HFF-Myc (cell line): Measurements from ENCODE around the gene NFYA.

Experiments
- DNase-seq: peaks from one replicate; pipeline ENCODE4 v3.0.0-alpha.2; 2011; ENCODE audit warnings: low read depth; ENCODE audit errors: extremely low read depth
- H3K4me3 ChIP-seq: replicated peaks from 2 replicates; pipeline ENCODE4 v1.5.1; 2011; ENCODE audit warnings: low read depth, mild to moderate bottlenecking, control low read depth, low read length
- TF ChIP-seq, protein P1 (sequence below): IDR thresholded peaks from 2 replicates; pipeline ENCODE4 v1.5.1; 2012; ENCODE audit warnings: mild to moderate bottlenecking, low read depth, low read length, control low read depth; ENCODE audit errors: missing control alignments

NFYA gene

GRCh38 chr6:41045664-41046063, 27.1 kb upstream of the NFYA start:
- H3K4me3 ChIP-seq = no peak overlapping the region
- DNase-seq = no peak
- TF ChIP-seq, protein P1, sequence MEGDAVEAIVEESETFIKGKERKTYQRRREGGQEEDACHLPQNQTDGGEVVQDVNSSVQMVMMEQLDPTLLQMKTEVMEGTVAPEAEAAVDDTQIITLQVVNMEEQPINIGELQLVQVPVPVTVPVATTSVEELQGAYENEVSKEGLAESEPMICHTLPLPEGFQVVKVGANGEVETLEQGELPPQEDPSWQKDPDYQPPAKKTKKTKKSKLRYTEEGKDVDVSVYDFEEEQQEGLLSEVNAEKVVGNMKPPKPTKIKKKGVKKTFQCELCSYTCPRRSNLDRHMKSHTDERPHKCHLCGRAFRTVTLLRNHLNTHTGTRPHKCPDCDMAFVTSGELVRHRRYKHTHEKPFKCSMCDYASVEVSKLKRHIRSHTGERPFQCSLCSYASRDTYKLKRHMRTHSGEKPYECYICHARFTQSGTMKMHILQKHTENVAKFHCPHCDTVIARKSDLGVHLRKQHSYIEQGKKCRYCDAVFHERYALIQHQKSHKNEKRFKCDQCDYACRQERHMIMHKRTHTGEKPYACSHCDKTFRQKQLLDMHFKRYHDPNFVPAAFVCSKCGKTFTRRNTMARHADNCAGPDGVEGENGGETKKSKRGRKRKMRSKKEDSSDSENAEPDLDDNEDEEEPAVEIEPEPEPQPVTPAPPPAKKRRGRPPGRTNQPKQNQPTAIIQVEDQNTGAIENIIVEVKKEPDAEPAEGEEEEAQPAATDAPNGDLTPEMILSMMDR = no peak

- no peak overlapping the region for H3K4me3 ChIP-seq
- TF ChIP-seq, protein P1 = no peak
- DNase-seq = no peak
These were observed 26.7 kb upstream of the NFYA start for GRCh38 chr6:41046084-41046483.

GRCh38 chr6:41047306-41047705, 25.5 kb upstream of the NFYA start:
- H3K4me3 ChIP-seq = no peak overlapping the region
- TF ChIP-seq, protein P1 = no peak
- DNase-seq = no peak

- DNase-seq = no peak
- H3K4me3 ChIP-seq = no peak overlapping the region
- TF ChIP-seq, protein P1 = no peak
These were observed 24.7 kb upstream of the NFYA start for GRCh38 chr6:41047745-41048732.

DNA sequence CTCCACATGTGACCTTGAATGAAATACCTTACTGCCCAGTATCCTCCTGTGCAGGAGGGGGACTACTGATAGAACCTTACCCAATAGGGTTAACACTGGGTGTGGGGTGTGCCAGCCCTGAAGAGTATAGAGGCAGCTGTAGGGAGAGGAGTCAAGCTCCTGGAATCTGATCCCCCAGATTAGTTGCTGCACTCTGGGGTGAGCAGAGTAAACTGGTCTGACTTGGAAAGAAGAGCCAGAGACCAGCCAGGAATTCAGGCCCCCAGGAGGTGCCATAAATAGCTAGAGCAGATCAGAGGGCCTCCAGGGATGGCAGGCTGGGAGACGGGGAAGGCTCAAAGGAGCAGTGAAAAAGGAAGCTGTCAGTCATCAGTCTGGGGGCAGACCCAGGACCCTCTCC, 23.3 kb upstream of the NFYA start:
- no peak overlapping the region for H3K4me3 ChIP-seq
- TF ChIP-seq, protein P1 = no peak
- no peak for DNase-seq

GRCh38 chr6:41049955-41050354, 22.8 kb upstream of the NFYA start:
- no peak for DNase-seq
- TF ChIP-seq, protein P1 = no peak
- H3K4me3 ChIP-seq = no peak overlapping the region
